NB4 (cell line): Measurements from ENCODE around the gene BNIPL.

Experiments
- DNase-seq: peaks from one replicate; pipeline ENCODE4 v3.0.0; 2010; ENCODE audit warnings: low read depth
- H3K4me3 ChIP-seq: one replicate; pipeline ENCODE4 v1.5.1; 2011; ENCODE audit warnings: mild to moderate bottlenecking, low read depth, low read length, moderate library complexity
- CTCF ChIP-seq: IDR thresholded peaks from one replicate; pipeline ENCODE4 v1.5.1; 2012; ENCODE audit warnings: low read depth, low read length
- MAX ChIP-seq: IDR thresholded peaks from 2 replicates; pipeline ENCODE4 v1.6.1; 2011; ENCODE audit warnings: low read depth, low read length
- MYC ChIP-seq: IDR thresholded peaks from 2 replicates; pipeline ENCODE4 v1.6.1; 2011; ENCODE audit warnings: low read depth, low read length
- POLR2A ChIP-seq: IDR thresholded peaks from 2 replicates; pipeline ENCODE4 v1.6.1; 2011; ENCODE audit warnings: mild to moderate bottlenecking; ENCODE audit not compliant: insufficient read length; ENCODE audit errors: extremely low read depth

The BNIPL gene

GRCh38 chr1:151010346-151010726 lies 26.1 kb upstream of the BNIPL start:
- H3K4me3 ChIP-seq = no peak overlapping the region
- TF ChIP-seq POLR2A (no peak), MAX (no peak), CTCF (no peak), MYC (no peak)
- no peak for DNase-seq

GRCh38 chr1:151011154-151011850 lies 25.1 kb upstream of the BNIPL start:
- DNase-seq = peak; percentile 23
- no peak overlapping the region for H3K4me3 ChIP-seq
- TF ChIP-seq CTCF (no peak), MYC (no peak), POLR2A (no peak), MAX (no peak)

- TF ChIP-seq MYC (no peak), POLR2A (no peak), MAX (no peak), CTCF (no peak)
- no peak overlapping the region for H3K4me3 ChIP-seq
- DNase-seq = no peak
Observed at GRCh38 chr1:151012684-151013471, 23.5 kb upstream of the BNIPL start.

GRCh38 chr1:151013518-151013917 lies 22.9 kb upstream of the BNIPL start:
- no peak for TF ChIP-seq MAX
- TF ChIP-seq POLR2A = no peak
- H3K4me3 ChIP-seq = no peak overlapping the region
- DNase-seq = no peak

- DNase-seq = peak; percentile 83
- no peak for TF ChIP-seq POLR2A
- no peak for TF ChIP-seq MAX
- no peak for TF ChIP-seq MYC
- TF ChIP-seq CTCF = peak; percentile 86
- H3K4me3 ChIP-seq = no peak overlapping the region
Observed at GRCh38 chr1:151024540-151025146, 11.7 kb upstream of the BNIPL start.

- no peak for DNase-seq
- TF ChIP-seq MAX = no peak
- TF ChIP-seq POLR2A = no peak
- TF ChIP-seq MYC = no peak
- TF ChIP-seq CTCF = no peak
- no peak overlapping the region for H3K4me3 ChIP-seq
Observed at GRCh38 chr1:151026460-151026859, 9.9 kb upstream of the BNIPL start.
